Endodermal cell (in vitro differentiated cells): ENCODE data around the gene SPATA4. TPM values are rescaled to one million over a fixed set of nuclear protein-coding genes. Genes with fewer than 3 reads are reported as not detected.

ENCODE experiments used
- DNase-seq: peaks from one replicate; pipeline ENCODE4 v3.0.0-alpha.2; 2017
- H3K27ac ChIP-seq: 2 replicates; pipeline ENCODE4 v1.5.1; 2013; ENCODE audit warnings: mild to moderate bottlenecking, low read depth, low read length, moderate library complexity
- H3K27me3 ChIP-seq: 2 replicates; pipeline ENCODE4 v1.6.1; 2013; ENCODE audit warnings: mild to moderate bottlenecking, low read length, moderate library complexity; ENCODE audit not compliant: insufficient read depth, control insufficient read depth, poor library complexity, severe bottlenecking
- H3K36me3 ChIP-seq: 2 replicates; pipeline ENCODE4 v1.7.0; 2013; ENCODE audit warnings: mild to moderate bottlenecking, low read length, moderate library complexity; ENCODE audit not compliant: control insufficient read depth, insufficient read depth
- H3K4me1 ChIP-seq: one replicate; pipeline ENCODE4 v1.7.0; 2013; ENCODE audit warnings: low read length; ENCODE audit not compliant: control insufficient read depth, insufficient read depth
- H3K4me3 ChIP-seq: 2 replicates; pipeline ENCODE4 v1.5.1; 2013; ENCODE audit warnings: mild to moderate bottlenecking, low read length, moderate library complexity
- H3K9ac ChIP-seq: 2 replicates; pipeline ENCODE4 v1.6.1; 2013; ENCODE audit warnings: mild to moderate bottlenecking, low read length, moderate library complexity; ENCODE audit not compliant: poor library complexity, severe bottlenecking; ENCODE audit errors: extremely low read depth
- H3K9me3 ChIP-seq: 2 replicates; pipeline ENCODE4 v1.6.1; 2013; ENCODE audit warnings: mild to moderate bottlenecking, low read length, moderate library complexity; ENCODE audit not compliant: control insufficient read depth
- H3K27ac Mint-ChIP-seq: 2 replicates; pipeline ENCODE4 v1.8.0; 2020; ENCODE audit warnings: mixed read lengths
- H3K27me3 Mint-ChIP-seq: 2 replicates; pipeline ENCODE4 v1.8.0; 2021; ENCODE audit warnings: mild to moderate bottlenecking, mixed read lengths; ENCODE audit not compliant: insufficient read depth
- H3K36me3 Mint-ChIP-seq: 2 replicates; pipeline ENCODE4 v1.8.0; 2020; ENCODE audit warnings: low read depth, mixed read lengths
- H3K4me1 Mint-ChIP-seq: 2 replicates; pipeline ENCODE4 v1.8.0; 2020; ENCODE audit warnings: mixed read lengths
- H3K4me3 Mint-ChIP-seq: 2 replicates; pipeline ENCODE4 v1.8.0; 2020; ENCODE audit warnings: mild to moderate bottlenecking, moderate library complexity, mixed read lengths
- H3K9me3 Mint-ChIP-seq: 2 replicates; pipeline ENCODE4 v1.8.0; 2020; ENCODE audit warnings: mild to moderate bottlenecking, mixed read lengths
- WGBS, 2 experiments: methylation state at CpG; one replicate each; pipeline versions ENCODE4 v1.1.5 to v1.1.7; 2013; ENCODE audit warnings: missing lambda C conversion rate in 2 of 2, mixed read lengths in 1 of 2; ENCODE audit not compliant: insufficient coverage in 1 of 2, insufficient read length in 1 of 2; 5-methylcytosine and 5-hydroxymethylcytosine counted together
- total RNA-seq, 2 donors: library from RNA; stranded (reverse); fragmentation: NEBNext Ultra II Directional in 1 of 2; extraction: Animal tissue kit (Norgen Biotek cat#: 25700) in 1 of 2; gene quantifications; 2 replicates in 1 of 2; 3 replicates in 1 of 2; pipeline ENCODE4 v1.2.1, GENCODE V29; 2021
- TF ChIP-seq, protein P1 (sequence below): fragments of 200-600 bp; sonication (generic); conservative IDR thresholded peaks from 2 replicates; pipeline ENCODE4 v1.5.0; 2021; ENCODE audit warnings: antibody characterized with exemption, mild to moderate bottlenecking

SPATA4 gene
- total RNA-seq, 2 donors from 2014 or later = not detected

DNA sequence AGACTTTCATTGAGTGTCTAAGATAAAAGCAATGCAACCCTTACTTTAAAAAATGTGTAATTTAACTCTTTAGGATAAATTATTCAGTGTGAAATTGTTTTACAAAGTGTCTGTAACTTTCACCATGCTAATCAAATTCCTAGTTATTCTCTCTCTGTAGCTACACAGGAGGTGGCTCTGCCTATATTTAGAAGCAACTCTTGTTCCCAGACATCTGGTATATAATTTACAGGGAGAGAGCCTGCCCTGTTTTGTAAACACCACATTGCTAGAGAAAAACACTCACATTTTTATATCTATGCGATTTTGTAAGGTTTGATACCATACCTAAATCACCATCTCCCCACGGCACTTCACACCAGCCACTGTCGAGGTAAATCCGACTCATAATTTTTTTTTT lies 35.5 kb upstream of the SPATA4 start:
- DNase-seq = no peak
- H3K4me1 ChIP-seq = no peaks in the 10 kb centered on the region
- Mint-ChIP-seq H3K9me3 (no peaks in the 10 kb centered on the region), H3K4me1 (peaks cover 19% of the 10 kb centered on the region), H3K4me3 (no peak overlapping the region), H3K27me3 (no peaks in the 10 kb centered on the region), H3K27ac (peak overlapping the region; percentile 73), H3K36me3 (peaks cover 5% of the 10 kb centered on the region)
- TF ChIP-seq, protein P1, sequence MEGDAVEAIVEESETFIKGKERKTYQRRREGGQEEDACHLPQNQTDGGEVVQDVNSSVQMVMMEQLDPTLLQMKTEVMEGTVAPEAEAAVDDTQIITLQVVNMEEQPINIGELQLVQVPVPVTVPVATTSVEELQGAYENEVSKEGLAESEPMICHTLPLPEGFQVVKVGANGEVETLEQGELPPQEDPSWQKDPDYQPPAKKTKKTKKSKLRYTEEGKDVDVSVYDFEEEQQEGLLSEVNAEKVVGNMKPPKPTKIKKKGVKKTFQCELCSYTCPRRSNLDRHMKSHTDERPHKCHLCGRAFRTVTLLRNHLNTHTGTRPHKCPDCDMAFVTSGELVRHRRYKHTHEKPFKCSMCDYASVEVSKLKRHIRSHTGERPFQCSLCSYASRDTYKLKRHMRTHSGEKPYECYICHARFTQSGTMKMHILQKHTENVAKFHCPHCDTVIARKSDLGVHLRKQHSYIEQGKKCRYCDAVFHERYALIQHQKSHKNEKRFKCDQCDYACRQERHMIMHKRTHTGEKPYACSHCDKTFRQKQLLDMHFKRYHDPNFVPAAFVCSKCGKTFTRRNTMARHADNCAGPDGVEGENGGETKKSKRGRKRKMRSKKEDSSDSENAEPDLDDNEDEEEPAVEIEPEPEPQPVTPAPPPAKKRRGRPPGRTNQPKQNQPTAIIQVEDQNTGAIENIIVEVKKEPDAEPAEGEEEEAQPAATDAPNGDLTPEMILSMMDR = no peak
- no peak overlapping the region for H3K9ac ChIP-seq
- no peaks in the 10 kb centered on the region for H3K27me3 ChIP-seq
- peaks cover under 1% of the 10 kb centered on the region for H3K36me3 ChIP-seq
- 83 to 93% methylated on average over 4 of the region's 4 CpGs for WGBS, 2 experiments
- H3K27ac ChIP-seq = no peak overlapping the region
- no peak overlapping the region for H3K4me3 ChIP-seq
- no peaks in the 10 kb centered on the region for H3K9me3 ChIP-seq

DNA sequence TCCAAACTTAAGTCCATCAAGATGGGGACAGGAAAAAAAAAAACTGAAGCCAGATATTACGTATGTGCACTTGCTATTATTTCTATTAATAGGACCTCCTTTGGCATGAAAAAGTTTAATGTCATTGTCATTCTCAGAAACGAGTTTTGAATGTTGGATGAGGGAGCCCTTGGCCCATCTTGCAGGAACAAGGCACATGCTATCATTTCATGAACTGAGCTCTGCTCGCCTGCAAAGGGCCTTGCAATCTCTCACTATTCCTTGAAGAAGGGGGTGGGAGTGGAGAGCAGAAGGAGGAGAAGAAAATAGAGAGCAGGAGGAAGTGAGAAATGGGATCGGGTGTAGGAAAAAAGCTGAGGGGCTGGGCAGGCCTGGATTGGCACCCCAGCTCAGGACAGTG lies 34.3 kb upstream of the SPATA4 start:
- Histone ChIP-seq H3K27me3 (no peaks in the 10 kb centered on the region), H3K4me1 (no peaks in the 10 kb centered on the region), H3K27ac (no peak overlapping the region), H3K36me3 (no peaks in the 10 kb centered on the region), H3K4me3 (no peak overlapping the region), H3K9me3 (no peaks in the 10 kb centered on the region), H3K9ac (no peak overlapping the region)
- DNase-seq = no peak
- TF ChIP-seq, protein P1 = no peak
- H3K36me3 Mint-ChIP-seq = peaks cover 12% of the 10 kb centered on the region
- no peak overlapping the region for H3K27ac Mint-ChIP-seq
- H3K9me3 Mint-ChIP-seq = no peaks in the 10 kb centered on the region
- peaks cover 19% of the 10 kb centered on the region for H3K4me1 Mint-ChIP-seq
- no peak overlapping the region for H3K4me3 Mint-ChIP-seq
- no peaks in the 10 kb centered on the region for H3K27me3 Mint-ChIP-seq
- 85 to 100% methylated on average over 1 to 4 of the region's 4 CpGs for WGBS, 2 experiments

DNA sequence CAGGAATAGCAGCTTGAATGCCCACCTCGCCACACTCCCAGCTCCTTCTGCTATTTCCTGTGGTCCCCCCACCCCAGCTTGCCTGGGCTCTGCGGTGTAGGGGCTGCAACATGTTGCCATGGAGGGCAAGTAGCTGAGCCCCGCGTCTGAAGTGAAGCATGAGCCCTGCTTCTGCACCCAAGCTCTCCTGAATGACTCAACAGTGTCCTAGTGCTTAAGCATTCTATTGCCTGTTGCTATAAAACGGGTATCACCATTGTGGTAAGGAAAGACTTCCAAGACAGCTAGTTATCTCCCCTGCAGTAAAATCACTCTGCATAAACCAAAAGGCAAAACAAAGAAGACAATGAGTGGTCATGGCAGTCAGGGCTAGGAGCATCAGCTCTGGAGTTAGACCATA lies 31.4 kb upstream of the SPATA4 start:
- no peak overlapping the region for H3K9ac ChIP-seq
- H3K36me3 Mint-ChIP-seq = peaks cover 33% of the 10 kb centered on the region
- H3K9me3 ChIP-seq = no peaks in the 10 kb centered on the region
- H3K27ac ChIP-seq = no peak overlapping the region
- TF ChIP-seq, protein P1 = no peak
- 79 to 85% methylated on average over 4 to 5 of the region's 5 CpGs for WGBS, 2 experiments
- no peak overlapping the region for H3K4me3 ChIP-seq
- H3K4me3 Mint-ChIP-seq = no peak overlapping the region
- H3K27me3 ChIP-seq = no peaks in the 10 kb centered on the region
- peaks cover 14% of the 10 kb centered on the region for H3K4me1 Mint-ChIP-seq
- H3K9me3 Mint-ChIP-seq = no peaks in the 10 kb centered on the region
- no peaks in the 10 kb centered on the region for H3K27me3 Mint-ChIP-seq
- peaks cover 7% of the 10 kb centered on the region for H3K36me3 ChIP-seq
- no peak overlapping the region for H3K27ac Mint-ChIP-seq
- DNase-seq = no peak
- H3K4me1 ChIP-seq = no peaks in the 10 kb centered on the region
